ENCODE measurements around the gene MTFP1. TPM values are rescaled to one million over a fixed set of nuclear protein-coding genes. Genes with fewer than 3 reads are reported as not detected.

The MTFP1 gene, protein sequence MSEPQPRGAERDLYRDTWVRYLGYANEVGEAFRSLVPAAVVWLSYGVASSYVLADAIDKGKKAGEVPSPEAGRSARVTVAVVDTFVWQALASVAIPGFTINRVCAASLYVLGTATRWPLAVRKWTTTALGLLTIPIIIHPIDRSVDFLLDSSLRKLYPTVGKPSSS
- 7.4 TPM for polyA plus RNA-seq (2013, experiment 1 of 2)
- polyA plus RNA-seq (2013, experiment 2 of 2), result 6.4 TPM

DNA sequence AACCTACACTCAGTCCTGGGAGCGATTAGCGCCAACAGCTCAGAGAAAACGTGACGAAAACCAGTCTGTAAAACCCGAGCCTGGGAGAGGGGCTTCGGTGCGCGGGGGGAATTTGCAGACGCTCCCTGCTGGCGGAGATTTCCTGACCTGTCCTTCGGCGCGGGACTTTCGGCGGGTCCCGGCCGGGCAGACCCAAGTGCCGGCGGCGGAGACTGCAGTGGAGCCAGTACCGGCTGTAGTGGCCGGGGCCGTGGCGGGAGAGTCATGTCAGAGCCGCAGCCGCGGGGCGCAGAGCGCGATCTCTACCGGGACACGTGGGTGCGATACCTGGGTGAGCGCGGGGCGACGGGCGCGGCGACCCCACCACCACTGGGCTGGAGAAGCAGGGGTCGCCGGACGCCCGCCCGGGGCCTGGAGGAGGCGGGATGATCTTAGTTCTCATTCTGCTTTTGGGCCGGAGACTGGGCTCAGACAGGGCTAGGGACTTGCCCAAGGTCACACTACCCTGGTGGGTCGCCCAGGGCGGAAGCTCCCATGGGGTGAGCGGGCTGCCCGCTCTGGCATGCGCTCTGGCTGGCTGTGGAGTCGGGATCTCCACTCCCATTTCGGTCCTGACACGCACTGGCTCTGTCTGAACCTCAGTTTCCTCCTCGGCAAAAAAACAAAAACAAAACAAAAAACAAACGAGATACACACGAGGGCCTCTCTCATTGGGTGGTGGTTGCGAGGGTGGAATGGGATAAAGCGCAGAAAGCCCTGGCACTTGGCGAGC, at the start of gene MTFP1:
TSS of gene MTFP1 (plus strand) at position 153 of the 772 bp plus-strand sequence. CDS start at position 265, 112 bp downstream.
- H4K8ac ChIP-seq (ENCODE audit: low read length), result peak within 1 kb of the TSS; percentile 73
- DNase-seq, result peak; percentile 79
- peak within 1 kb of the TSS; percentile 74 for H4K91ac ChIP-seq (ENCODE audit: low read length)
- H3K27me3 ChIP-seq (ENCODE audit: control insufficient read depth in 1 of 2, insufficient read depth in 1 of 2, low read length in 2 of 2), result no peaks in the 10 kb centered on the region
- no peaks in the 10 kb centered on the region for H3K9me3 ChIP-seq (ENCODE audit: control insufficient read depth, low read length)
- peak within 1 kb of the TSS; percentile 91 for H3K27ac ChIP-seq (ENCODE audit: low read length, poor library complexity, severe bottlenecking)
- peak within 1 kb of the TSS; percentile 59 for H2AFZ ChIP-seq (ENCODE audit: low read depth, low read length)
- H2AK5ac ChIP-seq (ENCODE audit: low read length, severe bottlenecking), result peak within 1 kb of the TSS; percentile 50
- H3K36me3 ChIP-seq (ENCODE audit: control insufficient read depth in 1 of 2, insufficient read depth in 2 of 2, low read depth in 1 of 2, low read length in 2 of 2), result peaks cover 6 to 24% of the 10 kb centered on the region in 2 experiments
- H2BK15ac ChIP-seq (ENCODE audit: low read depth, poor library complexity, severe bottlenecking), result peak within 1 kb of the TSS; percentile 94
- peak within 1 kb of the TSS in 1 of 2 experiments; percentile 45 for H2BK12ac ChIP-seq (ENCODE audit: low read length in 2 of 2)
- H3K18ac ChIP-seq (ENCODE audit: low read depth in 1 of 2, low read length in 2 of 2), result peak within 1 kb of the TSS; percentile 66 to 94
- peak within 1 kb of the TSS; percentile 43 for H2BK120ac ChIP-seq (ENCODE audit: low read depth, low read length)
- no peak within 1 kb of the TSS for H3K23ac ChIP-seq (ENCODE audit: low read length in 2 of 2)
- H3K14ac ChIP-seq (ENCODE audit: low read length in 2 of 2), result peak within 1 kb of the TSS in 1 of 2 experiments; percentile 36
- H3K4me1 ChIP-seq (ENCODE audit: control insufficient read depth, insufficient read depth, low read depth, low read length), result peaks cover 28% of the 10 kb centered on the region
- no peak within 1 kb of the TSS for H2BK5ac ChIP-seq (ENCODE audit: low read depth, low read length, poor library complexity, severe bottlenecking)
- peak within 1 kb of the TSS; percentile 96 for H3K9ac ChIP-seq (ENCODE audit: low read length)
- 1% methylated on average over 59 of the region's 61 CpGs for WGBS
- peak within 1 kb of the TSS; percentile 58 to 74 for H3K4ac ChIP-seq (ENCODE audit: low read depth in 1 of 2, low read length in 2 of 2)
- H3K4me3 ChIP-seq (ENCODE audit: insufficient read depth in 1 of 2, low read depth in 1 of 2, low read length in 2 of 2), result peak within 1 kb of the TSS; percentile 76 to 85
- H3K79me1 ChIP-seq (replicated peaks; ENCODE audit: low read length, poor library complexity, severe bottlenecking), result no peaks in the 10 kb centered on the region
- peak within 1 kb of the TSS; percentile 88 for H3K4me2 ChIP-seq (ENCODE audit: low read length, poor library complexity, severe bottlenecking)

DNA sequence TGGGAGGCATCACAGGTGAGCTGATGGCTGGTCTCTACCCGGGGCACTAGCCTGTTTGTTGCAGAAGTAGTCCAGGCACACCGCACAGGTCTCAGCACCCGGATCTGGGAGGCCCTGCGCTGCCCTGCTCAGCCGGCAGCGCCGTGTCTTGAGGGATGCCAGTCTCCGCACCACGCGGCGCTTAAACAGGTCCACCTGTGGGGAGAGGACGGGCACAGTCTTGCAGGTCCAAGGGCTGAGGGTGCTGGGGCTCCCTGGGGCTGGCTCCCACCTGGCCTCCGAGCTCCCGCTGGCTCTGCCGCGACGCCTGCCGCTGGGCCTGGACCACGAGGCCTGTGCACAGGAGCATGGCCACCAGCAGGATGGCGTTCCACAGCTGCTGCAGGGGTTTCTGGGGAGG, 45.6 kb upstream of the MTFP1 start:
- H2BK5ac ChIP-seq (ENCODE audit: low read depth, low read length, poor library complexity, severe bottlenecking), result no peak overlapping the region
- no peaks in the 10 kb centered on the region for H3K27me3 ChIP-seq (ENCODE audit: control insufficient read depth in 1 of 2, insufficient read depth in 1 of 2, low read length in 2 of 2)
- no peak overlapping the region for H2AFZ ChIP-seq (ENCODE audit: low read depth, low read length)
- H3K27ac ChIP-seq (ENCODE audit: low read length, poor library complexity, severe bottlenecking), result no peak overlapping the region
- H3K23ac ChIP-seq (ENCODE audit: low read length in 2 of 2), result no peak overlapping the region
- no peak overlapping the region for H2AK5ac ChIP-seq (ENCODE audit: low read length, severe bottlenecking)
- no peak overlapping the region for H3K14ac ChIP-seq (ENCODE audit: low read length in 2 of 2)
- H2BK120ac ChIP-seq (ENCODE audit: low read depth, low read length), result no peak overlapping the region
- H3K4me1 ChIP-seq (ENCODE audit: control insufficient read depth, insufficient read depth, low read depth, low read length), result peaks cover 2% of the 10 kb centered on the region
- 96% methylated on average over 20 of the region's 20 CpGs for WGBS
- no peak overlapping the region for H2BK12ac ChIP-seq (ENCODE audit: low read length in 2 of 2)
- peaks cover 69 to 88% of the 10 kb centered on the region in 2 experiments for H3K36me3 ChIP-seq (ENCODE audit: control insufficient read depth in 1 of 2, insufficient read depth in 2 of 2, low read depth in 1 of 2, low read length in 2 of 2)
- no peaks in the 10 kb centered on the region for H3K9me3 ChIP-seq (ENCODE audit: control insufficient read depth, low read length)
- H3K9ac ChIP-seq (ENCODE audit: low read length), result no peak overlapping the region
- H3K18ac ChIP-seq (ENCODE audit: low read depth in 1 of 2, low read length in 2 of 2), result no peak overlapping the region
- no peak overlapping the region for H4K91ac ChIP-seq (ENCODE audit: low read length)
- no peak overlapping the region for H3K4ac ChIP-seq (ENCODE audit: low read depth in 1 of 2, low read length in 2 of 2)
- H2BK15ac ChIP-seq (ENCODE audit: low read depth, poor library complexity, severe bottlenecking), result no peak overlapping the region
- H4K8ac ChIP-seq (ENCODE audit: low read length), result no peak overlapping the region
- no peak for DNase-seq
- H3K79me1 ChIP-seq (replicated peaks; ENCODE audit: low read length, poor library complexity, severe bottlenecking), result peaks cover 15% of the 10 kb centered on the region
- H3K4me2 ChIP-seq (ENCODE audit: low read length, poor library complexity, severe bottlenecking), result no peak overlapping the region
- H3K4me3 ChIP-seq (ENCODE audit: insufficient read depth in 1 of 2, low read depth in 1 of 2, low read length in 2 of 2), result no peak overlapping the region

DNA sequence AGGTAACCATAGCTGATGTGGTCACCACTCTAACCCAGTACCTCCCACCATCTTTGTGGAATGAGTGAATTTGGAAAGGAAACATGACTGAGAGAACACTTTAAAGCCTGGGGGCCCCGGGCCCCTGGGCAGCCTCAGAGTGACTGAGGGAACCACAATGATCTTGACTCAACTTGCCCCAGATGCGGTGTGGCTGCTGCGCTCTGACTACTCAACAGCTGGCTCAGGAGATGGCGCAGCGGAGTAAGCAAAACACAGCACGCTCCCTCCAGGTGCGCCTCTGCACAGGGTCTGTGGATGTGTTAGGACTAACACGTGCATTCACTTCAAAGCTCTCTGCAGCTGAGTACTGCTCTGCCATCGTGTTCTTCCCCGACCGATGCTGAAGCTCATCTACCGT, 44.3 kb upstream of the MTFP1 start:
- Histone ChIP-seq H4K91ac (ENCODE audit: low read length) (no peak overlapping the region), H2BK12ac (ENCODE audit: low read length in 2 of 2) (no peak overlapping the region), H3K4ac (ENCODE audit: low read depth in 1 of 2, low read length in 2 of 2) (no peak overlapping the region), H3K4me3 (ENCODE audit: insufficient read depth in 1 of 2, low read depth in 1 of 2, low read length in 2 of 2) (no peak overlapping the region), H2AK5ac (ENCODE audit: low read length, severe bottlenecking) (no peak overlapping the region), H2BK120ac (ENCODE audit: low read depth, low read length) (no peak overlapping the region), H3K4me2 (ENCODE audit: low read length, poor library complexity, severe bottlenecking) (no peak overlapping the region), H3K27ac (ENCODE audit: low read length, poor library complexity, severe bottlenecking) (no peak overlapping the region), H3K79me1 (replicated peaks; ENCODE audit: low read length, poor library complexity, severe bottlenecking) (peaks cover 20% of the 10 kb centered on the region), H3K4me1 (ENCODE audit: control insufficient read depth, insufficient read depth, low read depth, low read length) (peaks cover 8% of the 10 kb centered on the region), H2BK5ac (ENCODE audit: low read depth, low read length, poor library complexity, severe bottlenecking) (no peak overlapping the region), H3K14ac (ENCODE audit: low read length in 2 of 2) (no peak overlapping the region), H2AFZ (ENCODE audit: low read depth, low read length) (no peak overlapping the region), H2BK15ac (ENCODE audit: low read depth, poor library complexity, severe bottlenecking) (no peak overlapping the region), H4K8ac (ENCODE audit: low read length) (no peak overlapping the region), H3K36me3 (ENCODE audit: control insufficient read depth in 1 of 2, insufficient read depth in 2 of 2, low read depth in 1 of 2, low read length in 2 of 2) (peaks cover 69 to 80% of the 10 kb centered on the region in 2 experiments), H3K9me3 (ENCODE audit: control insufficient read depth, low read length) (no peaks in the 10 kb centered on the region), H3K18ac (ENCODE audit: low read depth in 1 of 2, low read length in 2 of 2) (no peak overlapping the region), H3K9ac (ENCODE audit: low read length) (no peak overlapping the region), H3K23ac (ENCODE audit: low read length in 2 of 2) (no peak overlapping the region), H3K27me3 (ENCODE audit: control insufficient read depth in 1 of 2, insufficient read depth in 1 of 2, low read length in 2 of 2) (no peaks in the 10 kb centered on the region)
- no peak for DNase-seq
- WGBS, result 90% methylated on average over 12 of the region's 12 CpGs

DNA sequence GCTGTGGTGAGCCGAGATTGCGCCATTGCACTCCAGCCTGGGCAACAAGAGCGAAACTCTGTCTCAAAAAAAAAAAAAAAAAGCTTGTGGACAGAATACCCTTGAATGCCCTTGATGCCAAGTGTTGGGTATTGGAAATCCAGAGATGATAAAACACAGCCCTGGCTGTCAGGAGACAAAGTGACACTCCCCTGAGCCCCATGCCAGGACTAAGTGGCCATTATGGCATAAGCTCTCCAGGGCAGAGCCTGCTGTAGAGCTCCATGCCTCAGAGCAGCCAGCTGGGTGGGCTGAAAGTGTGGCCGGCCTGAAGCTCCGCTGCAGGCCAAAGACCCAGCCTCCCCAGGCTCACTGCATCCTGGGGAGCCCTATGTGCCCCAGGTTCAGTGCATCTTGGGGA, 43.2 kb upstream of the MTFP1 start:
- Histone ChIP-seq H3K4me2 (ENCODE audit: low read length, poor library complexity, severe bottlenecking) (no peak overlapping the region), H3K4ac (ENCODE audit: low read depth in 1 of 2, low read length in 2 of 2) (no peak overlapping the region), H3K9me3 (ENCODE audit: control insufficient read depth, low read length) (no peaks in the 10 kb centered on the region), H3K79me1 (replicated peaks; ENCODE audit: low read length, poor library complexity, severe bottlenecking) (peaks cover 25% of the 10 kb centered on the region), H4K91ac (ENCODE audit: low read length) (no peak overlapping the region), H4K8ac (ENCODE audit: low read length) (no peak overlapping the region), H2BK5ac (ENCODE audit: low read depth, low read length, poor library complexity, severe bottlenecking) (no peak overlapping the region), H3K23ac (ENCODE audit: low read length in 2 of 2) (no peak overlapping the region), H3K27ac (ENCODE audit: low read length, poor library complexity, severe bottlenecking) (no peak overlapping the region), H3K4me1 (ENCODE audit: control insufficient read depth, insufficient read depth, low read depth, low read length) (peaks cover 12% of the 10 kb centered on the region), H2BK15ac (ENCODE audit: low read depth, poor library complexity, severe bottlenecking) (no peak overlapping the region), H3K27me3 (ENCODE audit: control insufficient read depth in 1 of 2, insufficient read depth in 1 of 2, low read length in 2 of 2) (no peaks in the 10 kb centered on the region), H3K18ac (ENCODE audit: low read depth in 1 of 2, low read length in 2 of 2) (no peak overlapping the region), H2BK120ac (ENCODE audit: low read depth, low read length) (no peak overlapping the region), H2AFZ (ENCODE audit: low read depth, low read length) (no peak overlapping the region), H2BK12ac (ENCODE audit: low read length in 2 of 2) (no peak overlapping the region), H3K14ac (ENCODE audit: low read length in 2 of 2) (no peak overlapping the region), H3K36me3 (ENCODE audit: control insufficient read depth in 1 of 2, insufficient read depth in 2 of 2, low read depth in 1 of 2, low read length in 2 of 2) (peaks cover 62 to 69% of the 10 kb centered on the region in 2 experiments), H2AK5ac (ENCODE audit: low read length, severe bottlenecking) (no peak overlapping the region), H3K4me3 (ENCODE audit: insufficient read depth in 1 of 2, low read depth in 1 of 2, low read length in 2 of 2) (no peak overlapping the region), H3K9ac (ENCODE audit: low read length) (no peak overlapping the region)
- WGBS, result 100% methylated on average over 5 of the region's 5 CpGs
- no peak for DNase-seq

Data from mesenchymal stem cell (in vitro differentiated cells and primary cell).